HG03520 (cell line): ENCODE measurements around the gene PFDN1.
"Not testable (repeated sequence)": the region's sequence is repeated elsewhere in the genome, so short reads cannot be mapped to it uniquely, and the experiment has no call there.

Source experiments
- ATAC-seq: cut with Tn5 transposase; IDR thresholded peaks from one replicate; pipeline ENCODE4 v1.9.1; 2021; ENCODE audit warnings: mild to moderate bottlenecking, moderate library complexity; ENCODE audit not compliant: unreplicated experiment

The PFDN1 gene

GRCh38 chr5:140219068-140219991 lies 83.6 kb downstream of the PFDN1 start:
- ATAC-seq = no peak

- no peak for ATAC-seq
Observed at GRCh38 chr5:140217299-140218026, 85.4 kb downstream of the PFDN1 start.

GRCh38 chr5:140216478-140217074 lies 86.3 kb downstream of the PFDN1 start:
- no peak for ATAC-seq

GRCh38 chr5:140215276-140215675 lies 87.6 kb downstream of the PFDN1 start:
- no peak for ATAC-seq

DNA sequence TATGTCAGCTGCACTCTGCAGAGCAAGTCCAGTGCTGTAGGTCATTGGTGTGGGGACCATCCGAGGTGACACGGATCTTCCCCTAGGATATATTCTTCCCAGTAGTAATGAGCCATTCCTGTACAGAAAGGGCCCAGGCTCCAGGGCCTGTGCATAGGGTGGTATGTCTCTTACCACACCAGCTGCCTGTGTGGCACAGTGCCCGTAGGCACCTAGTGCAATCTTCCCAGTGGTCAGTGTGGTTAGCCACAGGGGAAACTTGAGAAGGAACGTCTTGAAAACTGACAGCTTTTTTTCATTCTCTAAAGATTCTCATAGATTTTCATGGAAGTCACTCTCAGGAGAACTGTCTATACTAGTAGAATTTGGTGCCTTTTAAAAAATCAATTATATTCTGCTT lies 88.1 kb downstream of the PFDN1 start:
- ATAC-seq = no peak

DNA sequence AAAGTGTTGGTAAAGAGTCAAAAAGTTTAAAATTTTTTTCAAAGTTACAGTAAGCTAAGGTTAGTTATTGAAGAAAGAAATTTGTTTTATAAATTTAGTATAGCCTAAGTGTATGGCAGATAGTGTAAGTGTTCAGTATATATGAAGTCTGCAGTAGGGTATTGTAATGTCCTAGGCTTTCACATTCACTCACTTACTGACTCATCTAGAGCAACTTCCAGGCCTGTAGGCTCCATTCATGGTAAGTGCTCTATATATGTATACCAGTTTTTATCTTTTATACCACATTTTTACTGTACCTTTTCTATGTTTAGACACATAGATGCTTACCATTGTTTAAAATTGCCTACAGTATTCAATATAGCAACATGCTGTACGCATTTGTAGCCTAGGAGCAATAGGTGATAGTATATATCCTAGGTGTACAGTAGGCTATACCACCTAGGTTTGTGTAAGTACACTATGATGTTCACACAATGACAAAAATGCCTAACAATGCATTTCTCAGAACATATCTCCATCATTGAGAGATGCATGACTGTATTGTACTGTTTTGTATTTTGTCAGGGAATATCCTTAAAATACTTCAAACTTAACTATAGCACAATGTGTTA lies 89.4 kb downstream of the PFDN1 start:
- no peak for ATAC-seq

GRCh38 chr5:140208065-140208464 lies 94.8 kb downstream of the PFDN1 start:
- no peak for ATAC-seq

DNA sequence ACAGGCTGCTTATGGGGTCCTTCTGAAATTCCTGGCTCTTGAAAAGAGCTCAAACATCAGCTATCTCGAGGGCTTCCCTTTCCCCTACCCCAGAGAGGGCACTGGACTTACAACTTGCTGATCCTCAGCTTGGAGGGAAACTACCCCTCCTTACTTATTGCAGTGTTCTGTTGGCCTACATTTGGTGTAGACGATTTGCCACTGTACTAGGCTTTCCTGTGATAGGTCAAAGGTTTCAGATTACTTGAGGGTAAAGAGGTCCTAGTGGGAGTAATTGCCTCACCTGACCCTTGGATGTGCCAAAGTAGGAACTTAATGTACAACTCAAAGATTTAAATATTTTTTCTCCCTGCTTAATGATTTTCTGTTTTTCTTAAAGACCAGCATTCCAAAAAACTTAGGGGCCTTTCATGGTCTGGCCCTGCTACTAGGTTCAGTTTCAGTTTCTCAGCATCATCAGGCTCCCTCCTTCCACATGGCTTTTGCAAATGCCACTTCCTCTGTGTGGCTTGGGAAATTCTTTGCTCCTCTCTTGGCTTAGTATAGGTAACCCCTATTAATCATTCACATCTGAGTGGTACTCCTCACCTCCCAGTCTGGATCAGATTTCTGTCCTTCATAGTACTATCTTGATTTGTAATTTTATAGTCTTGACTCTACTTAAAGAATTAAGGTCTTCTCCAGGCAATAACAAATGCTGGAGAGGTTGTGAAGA lies 95.5 kb downstream of the PFDN1 start:
- no peak for ATAC-seq

- ATAC-seq = no peak
Observed at GRCh38 chr5:140205952-140206351, 96.9 kb downstream of the PFDN1 start.

GRCh38 chr5:140205216-140205615 lies 97.7 kb downstream of the PFDN1 start:
- no peak for ATAC-seq

DNA sequence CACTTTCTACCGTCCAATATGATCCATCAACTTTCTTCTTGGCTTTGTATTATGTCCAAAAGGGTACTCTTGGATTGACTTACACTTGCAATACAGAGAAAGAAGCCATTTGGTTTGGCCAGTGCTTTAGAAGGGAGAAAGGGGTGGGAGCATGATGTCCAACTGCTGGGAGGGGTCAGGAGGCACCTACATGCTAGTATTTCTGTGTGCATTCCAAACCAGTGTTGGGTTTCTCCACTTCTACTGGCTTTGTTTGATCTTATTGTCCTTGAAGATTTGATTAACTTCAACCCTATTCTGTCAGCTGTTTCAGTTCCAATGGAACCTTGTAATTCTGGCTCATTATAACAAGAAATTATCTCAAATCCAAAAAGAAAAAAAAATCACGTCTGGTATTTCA lies 100.3 kb downstream of the PFDN1 start:
- no peak for ATAC-seq

GRCh38 chr5:140202078-140202477 lies 100.8 kb downstream of the PFDN1 start:
- ATAC-seq = no peak

- ATAC-seq = not testable (repeated sequence)
Observed at GRCh38 chr5:140198915-140199314, 104.0 kb downstream of the PFDN1 start.

DNA sequence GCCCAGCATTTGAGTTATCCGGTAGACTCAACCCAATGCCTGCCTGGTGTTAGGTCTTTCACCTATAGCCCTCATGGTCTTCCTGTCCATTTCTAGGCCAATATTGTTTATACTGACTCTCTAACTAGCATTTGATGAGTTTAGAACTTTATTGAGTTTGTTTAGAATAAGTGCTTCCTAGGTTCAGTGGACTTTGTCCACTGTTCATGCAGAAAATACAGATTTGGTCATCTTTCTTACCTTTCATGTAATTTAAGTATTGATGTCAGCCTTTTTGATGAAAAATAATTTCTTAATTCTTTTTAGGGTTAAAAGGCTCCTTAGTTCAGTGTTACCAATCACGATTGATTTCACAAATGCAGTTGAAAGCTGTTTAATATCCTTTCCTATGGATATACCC lies 105.9 kb downstream of the PFDN1 start:
- ATAC-seq = no peak

DNA sequence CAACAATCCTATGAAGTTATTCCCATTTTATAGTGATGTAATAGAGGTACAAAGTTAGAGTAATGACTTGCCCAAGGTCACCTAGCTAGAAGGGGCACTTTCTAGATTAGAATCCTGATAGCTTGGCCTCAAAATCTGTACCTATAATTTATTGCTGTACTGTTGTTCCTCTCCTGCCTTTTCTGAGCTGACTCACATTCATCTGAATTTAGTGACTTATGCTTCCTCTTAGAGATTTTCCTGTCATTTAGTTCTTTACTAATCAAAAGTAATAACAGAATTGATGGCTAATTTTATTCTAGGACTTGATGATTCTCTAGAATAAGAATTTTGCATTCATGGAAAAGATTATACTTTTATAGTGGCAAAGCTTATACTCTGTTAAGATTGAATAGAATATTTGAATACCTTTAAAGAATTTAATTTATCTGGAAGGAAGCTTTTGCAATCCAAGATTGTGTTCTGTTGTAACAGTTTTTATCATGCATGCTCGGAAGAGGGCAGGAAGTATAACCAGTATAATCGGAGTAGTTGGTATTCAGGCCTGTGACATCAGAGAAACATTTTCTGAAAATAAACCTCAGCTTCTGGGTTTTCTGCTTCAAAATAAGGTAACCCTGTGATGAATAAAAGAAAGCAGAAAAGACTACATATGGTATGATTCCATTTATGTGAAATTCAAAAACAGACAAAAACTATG lies 106.6 kb downstream of the PFDN1 start:
- ATAC-seq = no peak
